Measurements from ENCODE around the gene CD59.
A peak's percentile ranks its signal among the peaks of the same experiment; 100 is the strongest.
"Not testable (repeated sequence)": the region's sequence is repeated elsewhere in the genome, so short reads cannot be mapped to it uniquely, and the experiment has no call there.

The CD59 gene

GRCh38 chr11:33665350-33666106 is 70.7 kb downstream of the CD59 start:
- DNase-seq: no peak

- no peak for DNase-seq
Measured at GRCh38 chr11:33664827-33665226, 71.4 kb downstream of the CD59 start.

DNA sequence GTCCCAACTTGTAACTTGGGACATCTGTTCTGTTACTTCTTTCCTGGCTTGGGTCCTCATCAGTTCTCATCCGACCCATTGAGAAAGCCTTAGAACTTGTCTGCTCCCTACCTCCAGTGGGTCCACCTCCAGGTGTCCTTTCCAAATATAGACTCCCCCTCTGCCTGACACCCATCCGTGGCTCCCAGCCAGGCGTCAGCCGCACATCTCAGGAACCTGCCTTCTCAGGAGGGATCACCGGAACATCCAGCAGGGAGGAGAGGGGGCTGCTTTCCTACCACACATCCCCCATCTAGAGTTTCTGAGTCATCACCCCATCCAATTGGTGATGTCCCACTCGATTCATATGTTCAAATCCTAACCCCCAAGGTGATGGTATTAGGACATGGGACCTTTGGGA is 72.1 kb downstream of the CD59 start:
- no peak for DNase-seq

- DNase-seq: peak in 2 of 14 donors; percentile 15 to 91
Measured at GRCh38 chr11:33663121-33663520, 73.1 kb downstream of the CD59 start.

DNA sequence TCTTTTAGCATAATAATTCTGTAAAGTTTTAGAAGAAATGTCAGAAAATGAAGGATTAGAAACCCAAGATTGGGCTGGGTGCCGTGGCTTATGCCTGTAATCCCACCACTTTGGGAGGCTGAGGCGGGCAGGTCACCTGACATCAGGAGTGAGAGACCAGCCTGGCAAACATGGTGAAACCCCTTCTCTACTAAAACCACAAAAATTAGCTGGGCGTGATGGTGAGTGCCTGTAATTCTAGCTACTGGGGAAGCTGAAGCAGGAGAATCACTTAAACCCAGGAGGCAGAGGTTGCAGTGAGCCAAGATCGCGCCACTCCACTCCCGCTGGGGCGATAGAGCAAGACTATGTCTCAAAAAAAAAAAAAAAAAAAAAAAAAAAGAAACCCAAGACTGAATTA is 74.7 kb downstream of the CD59 start:
- not testable (repeated sequence) for DNase-seq

DNA sequence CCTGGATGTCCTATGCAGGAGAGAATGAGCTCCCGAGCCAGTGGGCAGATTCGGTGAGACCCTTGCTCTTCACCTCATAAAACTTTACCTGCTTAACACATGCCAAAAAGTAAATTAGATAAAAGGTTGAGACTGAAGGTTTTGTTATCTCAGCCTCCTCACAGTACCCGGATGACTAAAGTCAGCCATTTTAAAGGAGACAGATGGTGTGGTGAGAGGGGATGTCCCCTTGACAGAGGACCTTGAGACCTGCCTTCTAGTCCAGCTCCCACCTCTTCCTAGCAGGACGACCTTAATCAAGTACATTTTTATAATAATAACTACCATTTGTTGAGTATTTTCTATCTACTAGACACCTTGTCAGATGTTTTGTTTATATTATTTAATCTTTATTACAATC is 75.3 kb downstream of the CD59 start:
- no peak for DNase-seq

DNA sequence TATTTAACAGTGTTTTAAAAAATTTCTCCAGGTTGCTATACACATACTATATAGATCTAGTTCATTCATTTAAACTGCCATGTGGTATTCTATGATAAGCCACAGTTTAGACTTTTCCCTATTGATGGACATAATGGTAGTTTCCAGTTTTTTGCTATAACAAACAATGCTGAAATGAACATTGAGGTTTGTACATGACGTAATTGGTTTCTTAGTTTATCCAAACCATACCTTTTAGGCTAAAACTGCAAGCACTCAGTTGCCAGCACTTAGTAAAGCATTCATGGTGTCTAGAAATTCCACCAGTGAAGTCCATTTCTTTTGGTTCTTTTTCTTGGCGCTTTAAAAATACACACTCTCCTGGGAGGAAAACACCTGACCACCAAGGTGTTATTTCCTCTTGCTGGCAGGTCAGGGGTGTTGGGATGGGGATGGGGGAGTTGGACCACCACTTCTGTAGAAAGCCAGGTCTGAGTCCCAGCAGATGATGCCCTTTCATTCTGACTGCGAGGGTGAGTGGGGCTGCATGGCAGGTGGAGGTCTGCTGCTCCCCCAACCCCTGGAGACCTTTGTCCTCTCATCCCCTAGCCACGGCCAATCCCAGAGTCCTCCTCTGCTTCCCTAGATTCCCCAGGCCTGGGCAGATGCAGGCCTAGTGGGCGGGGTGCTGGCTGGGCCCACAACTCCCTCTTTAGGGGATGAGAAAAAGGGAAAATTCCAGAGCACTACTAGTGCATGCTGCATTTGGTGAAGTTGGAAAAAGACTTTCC is 76.7 kb downstream of the CD59 start:
- no peak for DNase-seq

DNA sequence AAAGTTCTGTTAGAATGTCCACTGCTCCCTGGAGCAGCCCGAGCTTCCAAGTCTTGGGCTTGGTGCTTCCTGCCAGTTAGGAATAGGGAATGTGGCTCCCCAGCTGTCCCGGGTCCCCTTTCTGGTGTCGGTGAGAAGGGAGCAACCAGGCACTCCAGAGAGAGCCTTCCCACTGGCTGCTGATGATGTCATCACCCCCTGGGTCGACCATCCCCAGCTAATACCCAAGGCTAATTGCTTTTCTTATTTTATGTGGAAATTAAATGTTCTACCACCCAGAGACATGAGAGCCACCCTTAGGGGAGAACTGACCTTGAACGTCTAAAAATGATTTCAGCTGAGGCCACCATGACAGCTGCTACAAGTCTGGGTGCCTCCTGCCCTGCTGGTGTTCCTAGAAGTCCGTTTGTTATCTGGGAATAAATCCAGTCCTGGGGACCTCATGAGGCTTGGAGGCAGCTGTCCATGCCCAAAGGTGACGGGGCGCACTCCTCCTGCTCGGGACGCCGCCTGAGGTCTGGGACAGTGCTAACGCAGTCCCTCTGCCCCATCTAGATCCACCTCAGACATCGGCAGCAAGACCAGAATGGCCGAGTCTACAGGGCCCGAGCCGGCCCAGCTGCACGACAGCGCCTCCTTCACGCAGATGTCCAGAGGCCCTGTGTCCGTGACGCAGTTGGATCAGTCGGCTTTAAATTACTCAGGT is 77.9 kb downstream of the CD59 start:
- DNase-seq: peak in 1 of 14 donors; percentile 43

- no peak for DNase-seq
Measured at GRCh38 chr11:33657757-33658156, 78.5 kb downstream of the CD59 start.

DNA sequence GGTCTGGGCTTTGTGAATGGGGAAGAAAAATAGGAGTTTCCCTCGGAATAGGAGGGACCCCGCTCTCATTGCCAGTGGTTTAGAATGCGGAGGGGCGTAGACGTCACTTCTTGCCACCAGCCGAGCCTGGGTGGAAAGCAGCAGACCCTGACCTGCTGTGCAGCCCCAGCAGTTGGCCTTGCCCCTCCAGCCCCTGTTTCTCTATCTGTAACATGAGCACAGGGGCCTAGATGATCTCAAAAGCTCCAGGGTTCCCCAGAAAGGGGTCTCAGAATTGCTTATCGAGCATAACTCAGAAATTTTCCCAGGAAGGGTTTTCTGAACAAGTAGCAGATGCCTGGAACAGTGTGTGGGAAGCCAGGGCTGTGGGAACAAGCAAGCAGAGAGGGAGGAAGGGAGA is 79.5 kb downstream of the CD59 start:
- DNase-seq: no peak

- no peak for DNase-seq
Measured at GRCh38 chr11:33655842-33656600, 80.2 kb downstream of the CD59 start.

DNA sequence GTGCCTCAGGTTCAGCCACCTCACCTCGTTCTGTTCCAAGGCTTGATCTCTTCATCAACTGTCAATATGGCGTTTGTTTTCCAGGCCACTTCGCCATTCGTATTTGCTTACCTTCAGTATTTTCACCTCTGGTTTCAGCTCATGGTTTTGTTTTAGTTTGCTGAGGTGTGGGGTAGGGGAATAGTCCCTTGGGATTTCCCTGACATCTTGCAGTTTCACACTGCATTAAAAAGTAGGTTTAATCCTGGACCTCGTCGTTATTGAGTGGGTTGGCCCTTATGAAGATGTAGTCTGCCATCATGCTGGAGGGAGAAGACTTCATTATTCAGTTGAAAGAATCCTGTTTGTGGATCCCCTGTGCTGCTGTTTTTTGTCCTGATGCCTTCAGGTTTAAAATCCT is 81.6 kb downstream of the CD59 start:
- no peak for DNase-seq
